ENCODE data around the gene C1orf94. TPM values are rescaled to one million over a fixed set of nuclear protein-coding genes. Genes with fewer than 3 reads are reported as not detected.

C1orf94 gene, protein sequence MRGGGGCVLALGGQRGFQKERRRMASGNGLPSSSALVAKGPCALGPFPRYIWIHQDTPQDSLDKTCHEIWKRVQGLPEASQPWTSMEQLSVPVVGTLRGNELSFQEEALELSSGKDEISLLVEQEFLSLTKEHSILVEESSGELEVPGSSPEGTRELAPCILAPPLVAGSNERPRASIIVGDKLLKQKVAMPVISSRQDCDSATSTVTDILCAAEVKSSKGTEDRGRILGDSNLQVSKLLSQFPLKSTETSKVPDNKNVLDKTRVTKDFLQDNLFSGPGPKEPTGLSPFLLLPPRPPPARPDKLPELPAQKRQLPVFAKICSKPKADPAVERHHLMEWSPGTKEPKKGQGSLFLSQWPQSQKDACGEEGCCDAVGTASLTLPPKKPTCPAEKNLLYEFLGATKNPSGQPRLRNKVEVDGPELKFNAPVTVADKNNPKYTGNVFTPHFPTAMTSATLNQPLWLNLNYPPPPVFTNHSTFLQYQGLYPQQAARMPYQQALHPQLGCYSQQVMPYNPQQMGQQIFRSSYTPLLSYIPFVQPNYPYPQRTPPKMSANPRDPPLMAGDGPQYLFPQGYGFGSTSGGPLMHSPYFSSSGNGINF
- not detected in 2 replicates for total RNA-seq

DNA sequence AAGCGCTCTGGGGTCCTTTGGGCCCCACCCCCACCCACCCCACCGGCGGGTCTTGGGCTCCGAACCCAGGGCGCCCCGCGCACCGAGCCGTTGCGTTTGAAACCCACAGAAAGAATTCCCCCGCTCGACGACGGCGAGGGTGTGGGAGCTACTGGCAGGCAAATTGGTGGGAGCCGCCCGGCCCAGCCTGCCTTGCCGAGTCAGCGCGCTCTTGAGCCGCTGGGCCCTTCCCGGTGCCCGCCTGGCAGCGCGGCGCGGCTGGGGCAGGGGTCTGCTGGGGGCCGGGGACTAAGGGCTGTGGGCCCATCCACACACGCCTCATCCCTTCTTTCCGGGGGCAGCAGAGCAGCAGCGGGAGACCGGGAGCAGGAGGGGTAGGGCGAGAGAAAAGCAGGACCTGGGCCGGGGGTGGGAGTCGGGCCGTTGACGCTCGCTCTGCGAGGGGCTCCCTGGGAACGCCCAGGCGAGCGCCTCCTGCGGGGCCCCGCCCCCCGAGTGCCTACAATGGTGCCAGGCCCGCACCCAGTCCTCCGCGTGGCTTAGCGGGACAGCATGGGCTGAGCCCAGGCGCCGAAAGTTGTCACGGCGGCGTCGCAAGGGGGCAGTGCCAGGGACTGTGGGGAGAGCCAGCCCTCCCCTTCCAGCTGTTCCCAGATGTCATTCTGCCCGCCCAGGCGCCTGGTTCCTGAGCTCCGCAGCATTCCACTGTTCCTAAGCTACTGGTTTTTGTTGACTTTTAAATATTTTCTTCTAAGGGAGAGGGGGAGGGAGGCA is at the start of gene C1orf94:
Gene C1orf94 (plus strand): TSS at position 78 of the 774 bp plus-strand sequence. CDS start 883 bp downstream, outside the sequence.

DNA sequence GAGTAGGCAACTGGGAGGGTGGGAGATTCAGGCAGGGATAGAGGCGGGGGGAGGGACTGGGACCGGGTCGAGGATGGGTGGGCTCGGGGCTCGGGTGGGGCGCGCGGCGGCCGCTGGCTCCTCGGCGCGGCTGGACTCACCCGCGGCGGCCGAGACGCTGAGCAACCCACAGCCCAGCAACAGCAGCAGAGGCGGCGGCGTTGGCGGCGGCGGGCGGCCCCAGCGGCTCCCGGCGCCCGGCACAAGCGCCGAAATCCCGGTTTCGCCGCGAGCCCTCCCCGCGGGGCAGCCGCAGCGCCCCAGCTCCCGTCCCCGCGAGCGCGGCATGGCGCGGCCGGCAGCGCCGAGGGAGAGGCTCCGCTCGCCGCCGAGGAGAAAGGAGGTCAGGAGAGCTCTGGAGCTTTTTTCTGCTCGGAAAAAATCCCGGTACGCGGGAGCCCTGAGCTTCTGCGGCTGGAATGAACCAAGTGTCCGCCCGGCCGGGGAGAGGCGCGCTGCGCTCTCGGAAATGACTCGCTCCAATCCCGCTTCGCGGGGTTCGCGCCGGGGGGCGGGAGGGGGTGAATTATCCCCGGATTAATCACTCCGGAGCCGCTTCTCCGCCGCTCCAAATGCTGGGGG is 11.8 kb upstream of the C1orf94 start, which contains the start of gene CSMD2:
Gene CSMD2 (minus strand): TSS at position 460 of the 621 bp plus-strand sequence. CDS start 133 bp downstream, at position 327.

Other genes with a start within 250 kb of the C1orf94 start
- gene CSMD2, start 11.7 kb upstream of the C1orf94 start, total RNA-seq: under 0.01 and 0.19 TPM in 2 replicates

Data from bladder microvascular endothelial cell (primary cell).